Hindlimb muscle (tissue), 1 donor: ENCODE measurements around the gene PSMB4. TPM values are rescaled to one million over a fixed set of nuclear protein-coding genes. Genes with fewer than 3 reads are reported as not detected.

Experiments
- DNase-seq: peaks from one replicate; pipeline ENCODE4 v3.0.0-alpha.2; 2013
- polyA plus RNA-seq: library from polyadenylated mRNA; unstranded; fragments of 120-200 nt; gene quantifications from one replicate; pipeline ENCODE4 v1.2.1, GENCODE V29; 2013; ENCODE audit not compliant: insufficient read length

Gene PSMB4
- polyA plus RNA-seq, 1 donor, result 142 TPM

DNA sequence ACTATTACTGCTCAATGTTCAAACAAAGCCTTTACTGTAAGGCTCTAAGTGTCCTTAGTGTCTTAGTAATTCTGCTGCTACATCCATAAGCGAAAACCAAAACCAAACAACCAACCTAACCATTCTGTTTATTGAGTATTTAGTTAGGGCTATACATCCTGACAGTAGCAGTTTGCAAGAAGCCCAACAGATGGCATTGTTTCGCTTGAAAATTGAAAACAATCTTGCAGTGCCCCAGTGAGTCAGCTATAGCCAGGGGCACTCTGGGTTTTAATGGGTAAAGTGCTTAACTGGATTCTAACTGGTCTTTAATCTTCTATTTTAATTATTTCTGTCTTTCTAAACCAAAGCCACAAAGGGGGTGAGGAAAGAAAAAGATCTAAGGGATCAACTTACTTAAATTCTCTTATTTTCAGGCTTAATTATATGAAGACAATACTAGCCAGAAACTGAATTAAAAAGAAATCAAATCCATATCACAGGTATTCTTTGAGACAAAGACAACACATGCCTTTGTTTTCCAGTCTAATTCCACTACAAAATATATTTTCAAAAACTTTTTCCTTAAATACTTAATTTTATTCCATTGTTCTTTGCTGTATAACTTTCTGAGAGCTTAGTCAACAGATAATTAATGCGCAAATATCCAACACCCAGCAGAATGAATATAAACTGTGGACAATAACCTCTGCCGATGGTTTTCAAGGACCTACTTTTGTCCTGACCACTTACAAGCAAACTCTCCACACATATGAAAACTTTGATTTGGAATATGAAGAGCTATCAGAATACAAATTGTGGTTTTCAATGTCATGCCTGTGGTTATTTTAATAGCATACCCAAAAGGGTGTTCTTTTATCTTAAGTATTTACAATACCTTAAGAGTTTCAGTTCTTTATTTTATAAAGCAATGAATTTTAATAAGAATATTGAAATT is 44.7 kb downstream of the PSMB4 start:
- DNase-seq, result peak; percentile 45

DNA sequence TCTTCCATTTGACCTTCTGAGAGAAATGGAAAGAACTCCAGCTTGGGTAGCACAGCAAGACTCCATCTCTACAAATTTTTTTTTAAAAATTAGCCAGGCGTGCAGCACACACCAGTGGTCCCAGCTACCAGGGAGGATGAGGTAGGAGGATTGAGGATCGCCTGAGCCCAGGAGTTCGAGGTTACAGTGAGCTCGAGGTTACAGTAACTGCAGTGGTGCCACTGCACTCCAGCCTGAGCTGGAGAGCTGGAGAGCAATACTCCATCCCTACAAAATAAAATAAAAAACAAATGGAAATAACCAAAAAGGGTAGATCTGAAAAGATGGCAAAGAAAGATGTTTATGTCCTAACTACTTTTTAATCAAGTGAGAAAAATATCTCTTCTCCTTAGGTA is 45.4 kb downstream of the PSMB4 start:
- no peak for DNase-seq

DNA sequence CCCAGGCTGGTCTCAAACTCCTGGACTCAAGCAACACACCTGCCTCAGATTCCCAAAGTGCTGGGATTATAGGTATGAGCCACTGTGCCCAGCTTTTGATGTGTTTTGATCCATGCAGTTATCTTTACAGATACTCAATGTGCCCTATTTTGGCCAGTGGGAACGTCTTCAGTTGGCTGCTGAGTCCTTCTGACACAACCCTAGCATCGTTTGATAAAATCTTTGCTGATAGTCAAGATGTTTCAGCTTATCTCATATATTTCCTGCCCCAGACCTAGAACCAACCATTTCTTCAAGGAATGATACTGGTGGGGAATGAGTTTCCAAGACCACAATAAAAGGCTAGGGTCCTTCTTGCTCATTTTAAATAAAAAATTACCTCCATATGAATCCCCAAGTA is 48.3 kb downstream of the PSMB4 start:
- DNase-seq, result no peak

Other genes with a start within 250 kb of the PSMB4 start
- gene TNFAIP8L2, start 242.9 kb upstream of the PSMB4 start, polyA plus RNA-seq, result 2.5 TPM
- gene LYSMD1, start 233.7 kb upstream of the PSMB4 start, polyA plus RNA-seq, result 12.2 TPM
- gene SCNM1, start 233.4 kb upstream of the PSMB4 start, polyA plus RNA-seq, result 36.7 TPM
- gene TMOD4, start 223.6 kb upstream of the PSMB4 start, polyA plus RNA-seq, result 27.4 TPM
- gene VPS72, start 209.4 kb upstream of the PSMB4 start, polyA plus RNA-seq, result 45.4 TPM
- gene PIP5K1A, start 201.0 kb upstream of the PSMB4 start, polyA plus RNA-seq, result 43.5 TPM
- 121 TPM for gene PSMD4, start 144.8 kb upstream of the PSMB4 start, polyA plus RNA-seq
- gene ZNF687, start 117.3 kb upstream of the PSMB4 start, polyA plus RNA-seq, result 13.5 TPM
- 56.5 TPM for gene PI4KB, start 72.2 kb upstream of the PSMB4 start, polyA plus RNA-seq
- 24.0 TPM for gene RFX5, start 52.3 kb upstream of the PSMB4 start, polyA plus RNA-seq
- 35.2 TPM for gene SELENBP1, start 26.9 kb upstream of the PSMB4 start, polyA plus RNA-seq
- 69.3 TPM for gene POGZ, start 59.9 kb downstream of the PSMB4 start, polyA plus RNA-seq
- gene CGN, start 111.8 kb downstream of the PSMB4 start, polyA plus RNA-seq, result 0.58 TPM
- 8.8 TPM for gene TUFT1, start 140.7 kb downstream of the PSMB4 start, polyA plus RNA-seq
- 20.9 TPM for gene SNX27, start 212.5 kb downstream of the PSMB4 start, polyA plus RNA-seq